Subcutaneous adipose tissue (tissue), 4 donors: ENCODE data around the gene RBCK1. TPM values are rescaled to one million over a fixed set of nuclear protein-coding genes. Genes with fewer than 3 reads are reported as not detected.

ENCODE experiments used
- CTCF ChIP-seq: fragments of 450-650 bp; IDR thresholded peaks from one replicate; pipeline ENCODE4 v1.5.1; 2016; ENCODE audit warnings: low read depth, mild to moderate bottlenecking, control low read depth, antibody characterized with exemption, moderate library complexity
- total RNA-seq, 4 donors: library from RNA; depleted of rRNA; stranded (reverse); fragments of >200 nt; gene quantifications; one replicate each; pipeline ENCODE4 v1.1.0, GENCODE V29; 2016

Gene RBCK1
- total RNA-seq, 4 donors from 2014 or later: 29.3 to 91.6 (median 55.1) TPM

GRCh38 chr20:420721-421574 lies 12.8 kb downstream of the RBCK1 start:
- no peak for TF ChIP-seq CTCF

DNA sequence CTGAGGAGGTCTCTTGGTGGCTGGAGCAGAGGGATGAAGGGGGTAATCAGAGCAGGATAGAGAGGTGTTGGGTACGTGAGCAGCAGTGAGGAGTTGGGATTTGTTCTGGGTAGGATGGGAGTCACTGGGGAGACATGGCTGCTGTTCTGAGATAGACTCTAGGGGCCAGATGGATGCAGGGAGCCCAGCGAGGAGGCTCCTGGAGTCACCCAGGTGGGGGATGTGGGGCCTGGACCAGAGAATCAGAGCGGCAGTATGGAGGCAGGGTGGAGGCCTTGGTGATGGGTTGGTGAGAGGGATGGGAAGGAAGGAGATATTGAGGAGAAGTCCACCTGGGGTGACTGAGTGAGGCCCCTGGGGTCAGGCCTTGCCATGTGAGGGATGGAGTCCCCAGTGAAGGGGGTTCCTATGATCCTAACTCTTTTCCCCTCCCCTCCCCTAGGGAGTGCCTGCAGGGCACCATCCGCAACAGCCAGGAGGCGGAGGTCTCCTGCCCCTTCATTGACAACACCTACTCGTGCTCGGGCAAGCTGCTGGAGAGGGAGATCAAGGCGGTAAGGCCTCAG lies 13.7 kb downstream of the RBCK1 start:
- no peak for TF ChIP-seq CTCF

- TF ChIP-seq CTCF: no peak
Observed at GRCh38 chr20:426566-426965, 18.5 kb downstream of the RBCK1 start.

DNA sequence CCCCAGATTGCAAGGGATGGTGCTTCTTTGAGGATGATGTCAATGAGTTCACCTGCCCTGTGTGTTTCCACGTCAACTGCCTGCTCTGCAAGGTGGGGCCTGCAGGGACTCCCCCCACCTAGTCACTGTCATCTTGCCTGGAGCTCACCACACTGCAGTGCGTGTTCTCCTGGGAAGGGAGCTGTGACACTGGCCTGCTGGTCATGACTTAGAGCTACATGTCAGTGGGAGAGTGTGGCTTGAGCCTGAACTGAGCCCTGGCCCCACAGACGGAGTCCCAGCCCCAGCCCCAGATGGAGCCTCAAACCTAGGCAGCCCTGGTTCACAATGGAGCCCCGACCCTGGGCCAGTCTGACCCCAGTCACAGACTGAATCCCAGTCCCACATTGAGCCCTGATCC lies 19.3 kb downstream of the RBCK1 start:
- no peak for TF ChIP-seq CTCF

GRCh38 chr20:427849-428657 lies 20.0 kb downstream of the RBCK1 start:
- no peak for TF ChIP-seq CTCF

DNA sequence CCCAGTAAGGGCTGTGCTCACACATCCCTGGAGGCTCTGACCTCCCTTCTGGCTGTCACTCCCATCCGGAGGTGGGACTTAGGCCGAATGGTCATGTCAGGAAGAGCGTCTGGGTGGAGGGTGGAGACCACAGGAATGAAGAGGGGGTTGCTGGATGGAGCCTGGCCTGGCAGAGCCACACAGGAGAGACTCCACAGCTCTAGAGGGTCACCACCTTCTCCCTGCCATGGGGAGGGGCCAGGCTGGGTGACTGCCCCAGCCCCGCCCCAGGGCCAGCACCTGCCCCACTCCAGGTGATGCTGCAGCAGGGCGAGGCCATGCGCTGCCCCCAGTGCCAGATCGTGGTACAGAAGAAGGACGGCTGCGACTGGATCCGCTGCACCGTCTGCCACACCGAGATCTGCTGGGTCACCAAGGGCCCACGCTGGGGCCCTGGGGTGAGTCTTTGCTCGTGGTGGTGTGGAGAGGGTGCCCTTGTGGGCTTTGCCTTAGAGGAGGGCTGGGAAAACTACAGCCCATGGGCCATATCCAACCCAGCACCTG lies 20.6 kb downstream of the RBCK1 start:
- TF ChIP-seq CTCF: no peak
